K562 (cell line): ENCODE measurements around the gene DGKZ.

Source experiments
- HDAC2 ChIP-seq: fragments of 450-650 bp; IDR thresholded peaks from 2 replicates; pipeline ENCODE4 v1.6.1; 2016; ENCODE audit warnings: mild to moderate bottlenecking
- MCM2 ChIP-seq: fragments of 450-650 bp; IDR thresholded peaks from 2 replicates; pipeline ENCODE4 v1.6.1; 2017; ENCODE audit warnings: low read depth, mild to moderate bottlenecking
- MYC ChIP-seq, 2 experiments: fragments of 250-450 bp in 1 of 2; sonication (Bioruptor Pico) in 1 of 2; IDR thresholded peaks; 2 replicates each; pipeline versions ENCODE4 v1.5.1 to v1.6.1; 2012 to 2021; ENCODE audit warnings: low read depth in 2 of 2, borderline replicate concordance in 1 of 2, improper control_type of control experiment in 1 of 2, low read length in 1 of 2, mild to moderate bottlenecking in 1 of 2, moderate library complexity in 1 of 2
- NELFE ChIP-seq: IDR thresholded peaks from 2 replicates; pipeline ENCODE4 v1.6.1; 2011; ENCODE audit warnings: mild to moderate bottlenecking; ENCODE audit not compliant: insufficient read depth, insufficient read length
- RAD21 ChIP-seq, 2 experiments: fragments of 250-450 bp in 1 of 2; fragments of 450-650 bp in 1 of 2; sonication (Bioruptor Pico) in 1 of 2; formaldehyde crosslinking in 1 of 2; IDR thresholded peaks in 1 of 2; conservative IDR thresholded peaks in 1 of 2; 2 replicates each; pipeline versions ENCODE4 v1.4.0 to v1.8.0; 2020 to 2022; ENCODE audit warnings: mild to moderate bottlenecking in 2 of 2, moderate library complexity in 1 of 2
- RBM34 ChIP-seq: fragments of 200-400 bp; formaldehyde crosslinking; IDR thresholded peaks from 2 replicates; pipeline ENCODE4 v1.6.1; 2018; ENCODE audit warnings: low read length, borderline replicate concordance; ENCODE audit not compliant: insufficient read depth
- RUNX1 ChIP-seq: sonication (generic); IDR thresholded peaks from 2 replicates; pipeline ENCODE4 v1.6.1; 2016; ENCODE audit warnings: antibody characterized with exemption, low read depth
- TF ChIP-seq, protein P1 (sequence below), 3 experiments: IDR thresholded peaks in 2 of 3; conservative IDR thresholded peaks in 1 of 3; 2 replicates each; pipeline ENCODE4 v1.5.1; 2011 to 2012; ENCODE audit warnings: low read length in 3 of 3, mild to moderate bottlenecking in 3 of 3, control low read depth in 2 of 3, improper control_type of control experiment in 1 of 3, inconsistent platforms in 1 of 3, low read depth in 1 of 3, mixed read lengths in 1 of 3, moderate library complexity in 1 of 3; ENCODE audit not compliant: insufficient read depth in 2 of 3
- TF ChIP-seq, protein P2 (sequence below): sonication (generic); formaldehyde crosslinking; IDR thresholded peaks from 2 replicates; pipeline ENCODE4 v1.8.0; 2022; ENCODE audit warnings: missing genetic modification reagents, mild to moderate bottlenecking, moderate library complexity, borderline replicate concordance
- TF ChIP-seq, protein P3 (sequence below): fragments of 450-650 bp; conservative IDR thresholded peaks from 2 replicates; pipeline ENCODE4 v1.6.1; 2016; ENCODE audit warnings: missing genetic modification characterization, low read depth, mild to moderate bottlenecking, control low read depth, missing compliant biosample characterization

DNA sequence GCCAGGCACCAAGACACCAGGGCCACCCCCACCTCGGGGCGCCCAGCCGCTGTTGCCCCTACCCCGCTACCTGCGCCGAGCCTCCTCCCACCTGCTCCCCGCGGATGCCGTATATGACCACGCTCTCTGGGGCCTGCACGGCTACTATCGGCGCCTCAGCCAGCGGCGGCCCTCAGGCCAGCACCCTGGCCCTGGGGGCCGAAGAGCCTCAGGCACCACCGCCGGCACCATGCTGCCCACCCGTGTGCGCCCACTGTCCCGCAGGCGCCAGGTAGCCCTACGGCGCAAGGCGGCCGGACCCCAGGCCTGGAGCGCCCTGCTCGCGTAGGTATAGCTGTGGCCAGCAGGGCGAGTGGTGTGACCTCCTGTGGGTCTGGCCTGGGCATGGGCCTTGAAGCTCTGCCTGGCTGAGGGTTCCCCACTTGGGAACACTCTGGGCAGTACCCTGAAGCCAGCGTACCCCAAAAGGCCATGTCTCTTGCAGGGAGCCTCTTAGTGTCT is 19.4 kb downstream of the DGKZ start:
- TF ChIP-seq MYC (IDR thresholded peaks at IDR 0.05; ENCODE audit: low read depth, low read length) (no peak), MYC (CRISPR knock-in tag; IDR thresholded peaks at IDR 0.05; ENCODE audit: borderline replicate concordance, low read depth) (no peak), RBM34 (no peak), RUNX1 (no peak), NELFE (no peak), HDAC2 (no peak), MCM2 (no peak), RAD21 (CRISPR knock-in tag; conservative IDR thresholded peaks at IDR 0.05 in 1 of 2, IDR thresholded peaks at IDR 0.05 in 1 of 2) (no peak)
- TF ChIP-seq, protein P1, sequence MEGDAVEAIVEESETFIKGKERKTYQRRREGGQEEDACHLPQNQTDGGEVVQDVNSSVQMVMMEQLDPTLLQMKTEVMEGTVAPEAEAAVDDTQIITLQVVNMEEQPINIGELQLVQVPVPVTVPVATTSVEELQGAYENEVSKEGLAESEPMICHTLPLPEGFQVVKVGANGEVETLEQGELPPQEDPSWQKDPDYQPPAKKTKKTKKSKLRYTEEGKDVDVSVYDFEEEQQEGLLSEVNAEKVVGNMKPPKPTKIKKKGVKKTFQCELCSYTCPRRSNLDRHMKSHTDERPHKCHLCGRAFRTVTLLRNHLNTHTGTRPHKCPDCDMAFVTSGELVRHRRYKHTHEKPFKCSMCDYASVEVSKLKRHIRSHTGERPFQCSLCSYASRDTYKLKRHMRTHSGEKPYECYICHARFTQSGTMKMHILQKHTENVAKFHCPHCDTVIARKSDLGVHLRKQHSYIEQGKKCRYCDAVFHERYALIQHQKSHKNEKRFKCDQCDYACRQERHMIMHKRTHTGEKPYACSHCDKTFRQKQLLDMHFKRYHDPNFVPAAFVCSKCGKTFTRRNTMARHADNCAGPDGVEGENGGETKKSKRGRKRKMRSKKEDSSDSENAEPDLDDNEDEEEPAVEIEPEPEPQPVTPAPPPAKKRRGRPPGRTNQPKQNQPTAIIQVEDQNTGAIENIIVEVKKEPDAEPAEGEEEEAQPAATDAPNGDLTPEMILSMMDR (IDR thresholded peaks at IDR 0.05 in 2 of 3, conservative IDR thresholded peaks at IDR 0.05 in 1 of 3; ENCODE audit: insufficient read depth in 2 of 3, low read depth in 1 of 3, low read length in 3 of 3), result no peak
- TF ChIP-seq, protein P2, sequence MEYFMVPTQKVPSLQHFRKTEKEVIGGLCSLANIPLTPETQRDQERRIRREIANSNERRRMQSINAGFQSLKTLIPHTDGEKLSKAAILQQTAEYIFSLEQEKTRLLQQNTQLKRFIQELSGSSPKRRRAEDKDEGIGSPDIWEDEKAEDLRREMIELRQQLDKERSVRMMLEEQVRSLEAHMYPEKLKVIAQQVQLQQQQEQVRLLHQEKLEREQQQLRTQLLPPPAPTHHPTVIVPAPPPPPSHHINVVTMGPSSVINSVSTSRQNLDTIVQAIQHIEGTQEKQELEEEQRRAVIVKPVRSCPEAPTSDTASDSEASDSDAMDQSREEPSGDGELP (CRISPR knock-in tag), result no peak
- TF ChIP-seq, protein P3, sequence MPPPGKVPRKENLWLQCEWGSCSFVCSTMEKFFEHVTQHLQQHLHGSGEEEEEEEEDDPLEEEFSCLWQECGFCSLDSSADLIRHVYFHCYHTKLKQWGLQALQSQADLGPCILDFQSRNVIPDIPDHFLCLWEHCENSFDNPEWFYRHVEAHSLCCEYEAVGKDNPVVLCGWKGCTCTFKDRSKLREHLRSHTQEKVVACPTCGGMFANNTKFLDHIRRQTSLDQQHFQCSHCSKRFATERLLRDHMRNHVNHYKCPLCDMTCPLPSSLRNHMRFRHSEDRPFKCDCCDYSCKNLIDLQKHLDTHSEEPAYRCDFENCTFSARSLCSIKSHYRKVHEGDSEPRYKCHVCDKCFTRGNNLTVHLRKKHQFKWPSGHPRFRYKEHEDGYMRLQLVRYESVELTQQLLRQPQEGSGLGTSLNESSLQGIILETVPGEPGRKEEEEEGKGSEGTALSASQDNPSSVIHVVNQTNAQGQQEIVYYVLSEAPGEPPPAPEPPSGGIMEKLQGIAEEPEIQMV (tag), result no peak
